ENCODE results near the gene NLRC5.
A peak's percentile ranks its signal among the peaks of the same experiment; 100 is the strongest.

Gene NLRC5

DNA sequence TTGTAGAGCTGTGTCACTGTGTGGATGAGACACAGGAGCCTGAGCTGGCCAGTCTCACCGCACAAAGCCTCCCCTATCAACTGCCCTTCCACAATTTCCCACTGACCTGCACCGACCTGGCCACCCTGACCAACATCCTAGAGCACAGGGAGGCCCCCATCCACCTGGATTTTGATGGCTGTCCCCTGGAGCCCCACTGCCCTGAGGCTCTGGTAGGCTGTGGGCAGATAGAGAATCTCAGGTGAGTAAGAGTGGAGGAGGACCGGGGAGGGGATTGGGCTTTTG is 37.4 kb downstream of the NLRC5 start:
- DNase-seq: no peak

DNA sequence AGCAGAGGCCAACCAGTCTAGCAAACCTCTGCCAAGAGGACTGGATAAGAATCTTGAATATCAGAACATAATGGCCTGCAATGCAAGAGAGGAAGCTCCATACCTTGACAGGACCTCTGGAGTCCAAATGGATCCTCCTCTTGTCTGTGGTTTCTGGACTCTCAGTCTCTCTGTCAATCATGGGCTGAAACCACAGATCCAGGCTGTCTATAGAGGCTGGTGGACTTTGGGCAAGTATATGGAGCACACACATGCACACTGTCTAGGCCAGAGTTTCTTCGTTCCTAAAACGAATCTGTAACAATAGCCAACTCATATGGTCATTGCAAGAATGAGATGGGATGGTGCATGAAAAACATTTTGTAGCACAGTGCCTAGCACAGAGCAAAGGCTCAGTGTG is 37.7 kb downstream of the NLRC5 start:
- DNase-seq: no peak

DNA sequence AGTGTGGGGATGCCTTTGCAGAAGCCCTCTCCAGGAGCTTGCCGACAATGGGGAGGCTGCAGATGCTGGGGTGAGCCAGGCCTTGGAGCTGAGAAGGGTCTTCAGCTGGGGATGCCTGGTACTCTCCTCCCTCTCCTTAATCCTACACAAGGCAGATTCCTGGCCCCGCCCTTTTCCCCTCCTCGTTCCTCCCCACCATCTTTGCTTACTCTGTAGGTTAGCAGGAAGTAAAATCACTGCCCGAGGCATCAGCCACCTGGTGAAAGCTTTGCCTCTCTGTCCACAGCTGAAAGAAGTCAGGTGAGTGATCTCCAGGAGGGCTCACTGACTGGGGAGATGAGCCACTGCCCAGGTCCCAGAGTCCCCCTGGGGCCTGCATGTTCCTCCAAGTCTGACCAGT is 38.7 kb downstream of the NLRC5 start:
- no peak for DNase-seq

DNA sequence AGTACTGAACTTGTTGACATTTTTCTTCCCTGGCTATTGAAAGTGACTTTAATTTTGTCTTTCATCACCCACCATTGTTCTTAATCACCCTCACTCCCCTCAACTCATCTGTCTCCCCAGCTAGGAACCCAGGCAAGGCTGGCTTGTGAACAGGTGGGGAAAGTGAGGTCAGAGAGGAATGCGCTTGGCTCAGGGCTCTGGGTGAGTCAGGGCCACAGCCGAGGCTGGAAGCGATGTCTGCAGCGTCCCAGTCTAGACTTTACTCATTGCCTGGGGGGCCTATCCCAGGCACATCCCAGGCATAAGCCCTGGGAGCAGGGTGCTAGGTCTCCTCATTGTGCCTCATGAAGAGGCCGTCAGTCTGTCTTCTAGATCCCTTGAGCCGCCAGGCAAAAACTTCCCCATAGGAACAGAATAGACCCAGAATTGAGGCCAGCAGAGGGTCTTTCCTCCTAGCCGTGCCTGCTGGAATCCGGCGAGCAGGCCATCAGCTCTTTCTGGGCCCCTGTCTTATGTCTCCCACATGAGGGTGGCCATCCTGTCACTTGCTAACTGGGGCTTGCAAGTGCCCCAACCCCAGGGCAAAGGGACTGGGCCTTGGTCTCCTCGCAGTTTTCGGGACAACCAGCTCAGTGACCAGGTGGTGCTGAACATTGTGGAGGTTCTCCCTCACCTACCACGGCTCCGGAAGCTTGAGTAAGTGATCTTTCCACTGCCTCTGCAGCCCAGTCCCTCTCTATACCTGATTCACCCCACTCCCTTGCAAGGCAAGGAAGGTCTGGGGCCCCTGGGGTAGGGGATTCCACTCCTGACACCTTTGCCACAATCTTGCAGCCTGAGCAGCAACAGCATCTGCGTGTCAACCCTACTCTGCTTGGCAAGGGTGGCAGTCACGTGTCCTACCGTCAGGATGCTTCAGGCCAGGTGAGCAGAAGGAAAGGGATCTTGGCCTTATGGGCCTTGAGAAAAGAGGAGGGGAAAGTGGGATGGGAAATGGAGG is 40.1 kb downstream of the NLRC5 start:
- no peak for DNase-seq

DNA sequence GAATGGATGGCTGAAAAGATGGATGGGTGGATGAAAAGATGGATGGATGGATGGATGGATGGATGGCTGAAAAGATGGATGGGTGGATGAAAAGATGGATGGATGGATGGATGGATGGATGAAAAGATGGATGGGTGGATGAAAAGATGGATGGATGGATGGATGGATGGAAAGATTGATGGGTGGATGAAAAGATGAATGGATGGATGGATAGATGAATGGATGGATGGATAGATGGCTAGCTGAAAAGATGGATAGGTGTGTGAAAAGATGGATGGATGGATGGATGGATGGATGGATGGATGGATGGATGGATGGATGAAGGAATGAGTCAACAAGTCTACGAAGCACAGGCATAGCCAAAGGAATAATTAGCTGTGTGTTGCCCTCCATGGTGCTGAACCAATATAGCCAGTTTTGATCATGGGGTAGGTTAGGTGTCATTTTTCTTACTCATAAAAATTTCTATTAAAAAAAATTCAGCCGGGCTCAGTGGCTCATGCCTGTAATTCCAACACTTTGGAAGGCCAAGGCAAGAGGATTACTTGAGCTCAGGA is 41.1 kb downstream of the NLRC5 start:
- DNase-seq: no peak

DNA sequence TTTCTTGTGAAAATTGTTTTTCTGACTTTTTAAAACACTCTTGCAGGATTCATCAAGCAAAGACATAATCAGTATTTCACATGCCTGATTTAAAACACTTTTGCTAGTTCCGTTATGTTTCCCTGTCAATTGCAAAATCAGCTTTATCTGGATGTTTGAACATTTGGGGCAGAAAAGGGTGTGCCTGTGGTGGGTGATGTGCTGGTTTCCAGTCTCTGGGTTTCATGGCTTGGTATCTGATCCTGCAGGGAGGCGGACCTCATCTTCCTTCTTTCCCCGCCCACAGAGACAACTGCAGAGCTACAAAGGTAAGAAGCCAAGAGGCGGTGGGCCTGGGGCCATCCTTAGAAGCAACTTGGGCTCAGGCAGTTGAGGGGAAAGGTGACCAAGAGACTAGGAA is 41.8 kb downstream of the NLRC5 start:
- no peak for DNase-seq

DNA sequence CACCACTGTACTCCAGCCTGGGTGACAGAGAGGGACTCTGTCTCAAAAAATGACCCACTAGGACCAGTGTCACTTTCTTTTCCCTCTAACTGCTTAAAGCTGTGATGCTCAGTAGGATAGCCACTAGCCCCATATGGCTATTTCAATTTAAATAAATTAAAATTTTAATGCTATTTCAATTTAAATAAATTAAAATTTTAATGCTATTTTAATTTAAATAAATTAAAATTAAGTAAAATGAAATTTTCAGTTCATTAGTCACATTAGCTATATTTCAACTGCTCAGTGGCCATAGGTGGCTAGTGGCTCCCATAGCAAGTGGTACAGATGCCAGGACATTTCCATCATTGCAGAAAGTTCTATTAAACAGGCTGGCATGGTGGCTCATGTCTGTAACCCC is 43.0 kb downstream of the NLRC5 start:
- DNase-seq: no peak

DNA sequence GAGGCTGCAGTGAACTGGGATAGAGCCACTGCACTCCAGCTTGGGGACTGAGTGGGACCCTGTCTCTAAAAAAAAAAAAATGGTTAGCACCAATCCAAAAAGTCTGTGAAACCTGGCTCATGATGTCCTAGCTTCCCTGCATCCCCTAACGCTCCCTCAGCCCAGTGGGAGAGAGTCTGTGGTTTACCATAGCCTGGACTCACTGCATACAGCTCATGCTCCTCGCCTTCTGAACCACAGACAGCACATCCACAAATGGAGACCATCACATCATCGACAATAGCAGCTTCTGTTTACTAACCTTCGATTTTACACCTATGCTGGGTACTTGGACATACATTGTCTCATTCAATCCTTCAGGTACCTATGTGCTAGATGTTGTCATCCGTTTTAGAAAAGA is 43.6 kb downstream of the NLRC5 start:
- DNase-seq: no peak

DNA sequence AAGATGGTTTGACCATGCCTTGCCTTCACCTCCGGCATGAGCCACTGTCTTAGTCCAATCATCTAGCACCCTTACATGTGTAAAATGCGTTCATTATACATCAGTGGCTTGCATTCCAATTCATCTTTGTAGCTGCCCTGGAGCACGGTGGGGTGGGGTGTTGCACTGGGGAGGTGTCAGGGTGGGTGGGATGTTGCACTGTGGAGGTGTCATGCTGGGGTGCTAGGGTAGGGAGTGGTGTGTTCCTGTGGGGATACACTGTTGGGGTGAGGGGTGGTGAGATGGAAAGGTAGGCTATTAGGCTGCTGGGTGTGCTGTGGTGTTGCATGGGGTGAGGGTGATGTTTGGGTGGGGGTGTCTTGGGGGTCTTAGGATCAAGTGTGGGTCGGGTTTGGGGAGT is 47.0 kb downstream of the NLRC5 start:
- DNase-seq: no peak

DNA sequence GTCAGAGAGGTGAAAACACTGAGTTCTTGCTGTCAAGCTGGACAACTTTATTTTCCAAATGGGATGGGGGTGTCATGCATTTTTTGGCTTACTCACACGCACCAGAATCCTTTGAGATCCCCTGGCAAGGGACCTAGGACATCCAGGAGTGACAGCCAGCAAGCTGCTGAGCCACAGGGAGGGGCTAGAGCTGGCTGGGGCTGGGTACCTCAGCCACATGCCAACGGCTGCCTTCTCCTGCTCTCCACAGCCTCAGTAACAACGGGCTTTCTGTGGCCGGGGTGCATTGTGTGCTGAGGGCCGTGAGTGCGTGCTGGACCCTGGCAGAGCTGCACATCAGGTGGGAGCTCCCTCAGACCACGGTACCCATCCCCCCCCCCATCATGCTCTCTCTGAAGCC is 47.6 kb downstream of the NLRC5 start:
- no peak for DNase-seq

DNA sequence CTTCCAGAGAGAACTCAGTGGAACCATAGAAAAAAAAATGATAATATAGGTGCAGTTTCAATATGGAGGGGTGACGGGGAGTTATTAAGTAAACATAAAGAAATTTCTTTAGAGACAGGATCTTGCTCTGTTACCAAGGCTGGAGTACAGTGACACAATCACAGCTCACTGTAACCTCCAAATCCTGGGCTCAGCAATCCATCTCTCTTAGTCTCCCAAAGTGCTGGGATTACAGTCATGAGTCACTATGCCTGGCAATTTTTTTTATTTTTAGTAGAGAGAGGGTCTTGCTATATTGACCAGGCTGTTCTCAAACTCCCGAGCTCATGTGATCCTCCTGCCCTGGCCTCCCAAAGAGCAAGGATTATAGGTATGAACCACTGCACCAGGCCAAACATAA is 48.8 kb downstream of the NLRC5 start:
- DNase-seq: no peak

DNA sequence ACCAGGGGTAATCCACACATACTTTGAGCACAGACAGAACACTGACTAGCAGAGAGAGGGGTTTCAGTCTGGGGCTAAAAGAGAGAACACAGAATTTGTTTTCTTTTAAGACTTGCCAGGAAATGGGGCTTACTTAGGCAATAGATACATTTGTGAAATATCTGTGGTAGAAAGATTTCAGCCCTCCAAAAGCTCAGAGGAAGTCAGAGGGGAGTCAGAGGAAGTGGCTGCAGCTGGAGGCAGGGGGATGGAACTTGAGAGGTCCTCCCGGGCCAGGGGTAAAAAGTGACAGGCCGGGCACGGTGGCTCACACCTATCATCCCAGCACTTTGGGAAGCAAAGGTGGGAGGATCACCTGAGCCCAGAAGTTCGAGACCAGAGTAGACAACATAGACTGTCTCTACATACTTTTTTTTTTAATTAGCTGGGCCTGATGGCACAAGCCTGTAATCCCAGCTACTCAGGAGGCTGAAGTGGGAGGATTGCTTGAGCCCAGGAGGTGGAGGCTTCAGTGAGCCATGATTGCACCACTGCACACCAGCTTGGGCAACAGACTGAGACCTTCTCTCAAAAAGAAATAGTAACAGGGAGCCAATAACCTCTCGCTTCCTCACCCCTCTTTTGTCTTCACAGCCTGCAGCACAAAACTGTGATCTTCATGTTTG is 49.9 kb downstream of the NLRC5 start:
- DNase-seq: peak; percentile 2

DNA sequence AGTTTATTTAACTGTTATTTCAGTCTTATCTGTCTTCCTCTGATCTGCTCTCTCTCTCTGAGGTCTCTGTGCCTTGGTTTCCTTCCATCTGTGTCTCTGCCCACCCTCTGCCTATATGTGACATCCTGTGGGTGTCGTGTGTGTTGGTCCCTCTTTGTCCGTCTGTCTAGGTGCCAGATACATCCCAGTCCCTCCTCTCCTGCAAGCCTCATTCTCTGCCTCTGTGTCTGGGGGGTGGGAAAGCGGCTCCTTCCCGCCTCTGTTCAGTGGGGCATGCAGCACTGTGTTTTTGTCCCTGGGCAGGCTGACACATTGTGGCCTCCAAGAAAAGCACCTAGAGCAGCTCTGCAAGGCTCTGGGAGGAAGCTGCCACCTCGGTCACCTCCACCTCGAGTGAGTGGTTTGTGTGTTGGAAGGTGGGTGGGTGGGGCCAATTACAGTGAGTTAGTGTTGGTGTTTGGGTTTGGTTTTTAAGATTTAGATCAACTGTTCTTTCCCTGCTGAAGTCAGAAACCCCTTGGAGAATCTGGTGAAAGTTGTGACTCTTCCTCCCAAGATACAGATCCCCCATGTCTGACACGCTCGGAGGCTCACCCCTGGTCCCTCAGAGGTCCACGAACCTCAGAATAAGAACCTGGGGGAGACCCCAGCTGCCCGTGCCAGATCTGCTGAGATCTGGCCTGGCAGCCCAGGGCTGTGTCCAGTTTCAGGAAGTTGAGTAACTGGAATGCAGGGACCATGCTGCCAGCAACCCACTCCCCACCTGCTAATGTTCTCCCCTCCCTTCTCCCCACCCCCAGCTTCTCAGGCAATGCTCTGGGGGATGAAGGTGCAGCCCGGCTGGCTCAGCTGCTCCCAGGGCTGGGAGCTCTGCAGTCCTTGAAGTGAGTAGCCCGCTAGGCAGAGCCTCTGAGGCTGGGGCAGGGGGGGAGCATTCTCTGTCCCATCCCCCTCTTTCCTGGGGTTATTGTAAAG is 52.1 kb downstream of the NLRC5 start:
- no peak for DNase-seq

DNA sequence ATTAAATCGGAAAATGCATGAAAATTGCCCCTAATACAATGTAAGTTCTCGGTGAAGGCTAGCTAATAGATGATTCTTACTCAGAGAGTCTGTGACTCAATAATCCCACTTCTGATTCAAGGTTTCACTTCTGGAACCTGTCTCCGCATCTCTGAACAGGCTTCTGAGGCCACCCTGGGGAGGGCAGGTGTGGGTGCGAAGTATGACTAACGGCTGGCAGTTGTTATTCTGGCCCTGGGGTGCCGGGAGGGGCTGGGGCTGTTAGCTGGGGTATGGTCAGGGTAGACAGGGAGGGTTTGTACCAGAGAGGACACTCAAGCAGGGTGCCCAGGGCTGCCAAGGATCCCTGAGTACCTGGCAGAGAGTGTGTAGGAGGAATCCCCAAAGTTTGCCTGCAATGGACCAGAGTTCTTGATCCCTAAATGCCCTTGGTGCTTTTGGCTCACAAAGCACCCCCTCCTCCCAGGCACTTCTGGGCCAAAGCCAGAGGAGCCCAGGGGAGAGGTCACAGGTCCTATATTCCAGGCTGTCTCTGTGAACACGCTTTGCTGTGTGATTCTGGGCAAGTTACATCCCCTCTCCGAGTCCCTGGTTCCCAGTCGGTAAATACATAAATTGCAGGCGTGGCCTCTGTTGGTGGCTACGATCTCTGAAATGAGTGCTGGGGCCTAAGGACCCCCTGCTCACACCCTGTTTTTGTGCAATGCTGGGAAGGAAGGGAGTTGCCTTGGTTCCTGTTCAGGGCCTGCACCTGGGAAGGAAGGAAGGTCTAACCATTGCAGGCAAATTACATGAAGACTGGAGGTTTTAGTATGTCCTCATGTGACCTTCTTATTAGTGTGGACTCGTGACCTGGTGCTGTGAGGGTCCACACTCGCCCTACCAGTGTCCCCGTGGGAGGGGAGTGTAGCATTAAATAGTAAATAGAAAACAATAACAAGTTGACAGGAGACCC is 53.1 kb downstream of the NLRC5 start:
- no peak for DNase-seq

DNA sequence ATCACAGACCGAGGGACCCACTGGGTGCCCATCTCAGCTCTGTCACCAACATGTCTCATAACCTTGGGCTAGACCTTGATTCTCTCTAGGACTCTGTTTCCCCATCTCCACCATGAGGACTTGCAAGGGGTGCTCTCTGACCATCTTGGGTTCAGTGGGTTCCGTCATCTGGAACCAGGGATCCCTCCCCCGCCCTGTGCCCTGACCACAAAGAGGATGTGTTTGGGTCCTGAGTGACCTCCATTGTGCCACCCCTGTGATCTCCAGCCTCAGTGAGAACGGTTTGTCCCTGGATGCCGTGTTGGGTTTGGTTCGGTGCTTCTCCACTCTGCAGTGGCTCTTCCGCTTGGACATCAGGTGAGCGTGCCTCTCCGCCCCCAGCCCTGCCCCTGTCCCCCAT is 53.9 kb downstream of the NLRC5 start:
- no peak for DNase-seq

DNA sequence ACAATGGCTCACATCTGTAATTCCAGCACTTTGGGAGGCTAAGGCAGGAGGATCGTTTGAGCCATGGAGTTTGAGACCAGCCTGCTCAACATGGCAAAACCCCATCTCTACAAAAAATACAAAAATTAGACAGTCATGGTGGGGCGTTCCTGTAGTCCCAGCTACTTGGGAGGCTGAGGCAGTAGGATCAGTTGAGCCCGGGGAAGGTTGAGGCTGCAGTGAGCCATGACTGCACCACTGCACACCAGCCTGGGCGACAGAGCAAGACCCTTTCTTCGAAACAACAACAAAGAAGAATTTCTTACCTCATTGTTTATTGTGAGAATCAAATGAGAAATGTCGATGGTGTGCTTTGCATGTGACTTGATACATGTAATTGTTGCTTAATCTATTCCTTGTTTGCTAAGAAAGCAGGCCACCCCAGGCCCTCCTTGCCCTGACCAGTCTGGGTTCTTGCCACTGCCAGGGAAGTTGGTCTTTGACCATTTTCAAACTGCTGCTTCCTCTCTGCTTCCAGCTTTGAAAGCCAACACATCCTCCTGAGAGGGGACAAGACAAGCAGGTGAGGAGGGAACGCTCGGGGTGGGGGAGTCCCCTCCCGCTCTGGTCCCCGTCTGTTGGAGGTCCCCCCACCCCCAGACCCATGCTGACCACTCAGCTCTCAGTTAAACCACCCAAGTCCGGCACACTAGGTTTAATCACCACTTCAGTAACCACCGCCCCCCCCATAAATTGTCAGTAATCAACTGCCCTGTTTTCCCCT is 55.8 kb downstream of the NLRC5 start:
- no peak for DNase-seq

DNA sequence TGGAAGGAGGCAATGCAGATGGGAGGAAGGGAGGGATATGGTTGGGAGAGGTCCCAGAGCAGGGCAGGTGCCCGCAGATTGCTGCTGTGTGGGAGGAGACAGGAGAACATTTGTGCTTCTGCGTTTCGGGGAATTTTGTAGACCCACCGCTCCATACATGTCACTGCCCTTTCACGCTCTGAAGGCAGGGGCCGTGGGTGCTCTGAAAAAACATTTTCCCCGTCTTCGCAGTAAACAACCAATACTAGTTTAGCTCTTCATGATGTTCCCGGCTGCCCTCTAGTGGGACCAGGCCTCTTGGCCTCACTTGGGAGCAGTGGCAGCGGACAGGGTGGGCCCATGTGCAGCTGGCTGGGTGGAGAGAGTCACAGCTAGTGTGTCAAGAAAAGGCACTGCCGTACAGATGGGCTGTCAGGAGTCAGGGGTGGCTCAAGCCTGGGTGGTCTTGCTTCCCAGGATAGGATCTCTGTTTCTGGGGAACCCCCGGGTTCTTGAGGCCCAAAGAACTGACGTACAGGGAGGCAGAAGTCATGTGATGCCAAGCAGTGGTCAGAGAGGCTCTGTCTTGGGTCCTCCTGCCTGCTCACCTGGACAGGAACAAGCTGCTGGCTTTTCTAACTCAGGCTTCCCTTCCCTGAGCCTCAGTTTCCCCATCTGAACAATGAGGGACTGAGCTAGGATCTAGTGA is 56.5 kb downstream of the NLRC5 start:
- no peak for DNase-seq

DNA sequence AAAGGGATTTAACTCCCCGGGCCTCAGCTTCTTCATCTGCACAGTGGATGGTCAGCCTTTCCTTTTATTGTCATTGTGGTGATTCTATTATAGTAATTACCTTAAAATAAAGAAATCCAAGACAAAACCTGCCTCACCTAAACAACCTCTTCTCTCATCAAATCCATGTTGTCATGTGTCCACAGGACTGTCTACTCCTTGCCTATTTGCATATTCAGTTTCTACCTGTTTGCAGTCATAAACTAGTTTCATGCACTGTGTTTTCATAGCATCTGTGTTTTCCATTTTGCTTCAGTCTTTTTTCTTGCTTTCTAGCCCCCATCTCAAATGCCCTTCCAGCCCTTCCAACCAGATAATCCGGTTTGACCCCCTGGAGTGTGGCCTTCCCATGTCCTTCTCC is 58.7 kb downstream of the NLRC5 start:
- DNase-seq: no peak

DNA sequence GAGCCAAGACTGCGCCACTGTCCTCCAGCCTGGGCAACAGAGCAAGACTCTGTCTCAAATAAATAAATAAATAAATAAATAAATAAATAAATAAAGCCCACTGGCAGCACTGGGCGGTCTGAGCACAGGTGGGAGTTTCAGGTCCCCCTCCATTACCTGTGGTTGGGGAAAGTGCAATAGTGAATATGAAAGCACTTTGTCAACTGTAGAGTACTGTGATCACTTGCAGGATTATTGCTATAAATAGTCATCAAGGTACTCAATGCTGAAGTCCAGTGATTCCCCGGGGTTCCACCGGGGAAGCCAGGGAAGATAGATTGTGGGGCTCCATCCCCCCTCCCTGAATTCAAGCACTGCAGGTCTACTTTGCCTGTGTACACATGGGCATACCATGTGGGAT is 60.3 kb downstream of the NLRC5 start:
- no peak for DNase-seq

DNA sequence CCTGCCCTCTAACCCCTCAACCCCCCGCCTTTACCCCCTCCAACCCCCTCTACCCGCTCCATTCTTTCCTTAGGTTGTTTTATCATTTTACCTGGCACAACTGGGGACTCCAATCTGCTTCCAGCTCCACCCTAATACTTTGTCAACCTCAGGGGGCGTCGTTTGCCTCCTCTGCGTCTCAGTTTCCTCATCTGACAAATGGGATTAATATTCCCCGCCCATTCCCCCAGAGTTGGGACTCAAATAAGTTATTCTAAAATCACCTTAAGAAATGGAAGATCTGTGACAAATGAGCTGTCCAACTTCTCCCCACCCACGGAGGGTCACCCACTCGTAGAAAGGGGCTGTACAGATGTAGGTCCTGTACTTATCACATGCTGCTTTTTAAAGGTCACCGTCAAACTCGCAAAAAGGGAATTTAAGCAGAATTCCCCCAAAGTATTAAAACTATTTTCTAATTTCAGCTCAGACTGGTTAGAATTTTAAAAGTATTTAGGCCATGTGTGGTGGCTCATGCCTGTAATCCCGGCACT is 62.4 kb downstream of the NLRC5 start:
- DNase-seq: no peak
